Measurements from ENCODE around the gene EDA. TPM values are rescaled to one million over a fixed set of nuclear protein-coding genes. Genes with fewer than 3 reads are reported as not detected.

The EDA gene
- total RNA-seq, 1 experiment from 2014 or later, result 0.15 TPM

GRCh38 chrX:69705818-69706217, 89.9 kb downstream of the EDA start:
- CTCF ChIA-PET, result no interaction called here
- no peaks in the 10 kb centered on the region for H4K20me1 ChIP-seq (ENCODE audit: low read length)
- H3K9me3 ChIP-seq (ENCODE audit: low read length), result no peaks in the 10 kb centered on the region
- no peaks in the 10 kb centered on the region for H3K27me3 ChIP-seq (ENCODE audit: low read length)
- H3K27ac ChIP-seq (ENCODE audit: low read length), result no peak overlapping the region
- no peaks in the 10 kb centered on the region for H3F3A ChIP-seq (ENCODE audit: low read length, unreplicated experiment)
- no peaks in the 10 kb centered on the region for H3K79me2 ChIP-seq (ENCODE audit: low read length)
- intact Hi-C loops (cut with micrococcal nuclease), result no loop called here
- no peaks in the 10 kb centered on the region for H3K4me1 ChIP-seq (ENCODE audit: insufficient read depth, low read length)
- H3K4me3 ChIP-seq (ENCODE audit: low read length), result no peak overlapping the region
- ATAC-seq, result no peak
- no peak overlapping the region for H3K9ac ChIP-seq (ENCODE audit: low read length)
- no peaks in the 10 kb centered on the region for H3K36me3 ChIP-seq (ENCODE audit: low read depth, low read length)
- no peak overlapping the region for H2AFZ ChIP-seq (ENCODE audit: low read length)
- POLR2A ChIA-PET (ENCODE audit: unreplicated experiment), result no interaction called here
- H3K4me2 ChIP-seq (ENCODE audit: low read length), result no peak overlapping the region
- no peak for DNase-seq
- no peaks in the 10 kb centered on the region for H3K9me2 ChIP-seq (replicated peaks; ENCODE audit: low read length)
- BruUV-seq (replicated peaks), result no TSS peak
- TF ChIP-seq EZH2phosphoT487 (IDR thresholded peaks at IDR 0.05; ENCODE audit: borderline replicate concordance, low read length) (no peak), EZH2 (IDR thresholded peaks at IDR 0.05; ENCODE audit: low read length, unreplicated experiment) (no peak)
- TF ChIP-seq, protein P1, sequence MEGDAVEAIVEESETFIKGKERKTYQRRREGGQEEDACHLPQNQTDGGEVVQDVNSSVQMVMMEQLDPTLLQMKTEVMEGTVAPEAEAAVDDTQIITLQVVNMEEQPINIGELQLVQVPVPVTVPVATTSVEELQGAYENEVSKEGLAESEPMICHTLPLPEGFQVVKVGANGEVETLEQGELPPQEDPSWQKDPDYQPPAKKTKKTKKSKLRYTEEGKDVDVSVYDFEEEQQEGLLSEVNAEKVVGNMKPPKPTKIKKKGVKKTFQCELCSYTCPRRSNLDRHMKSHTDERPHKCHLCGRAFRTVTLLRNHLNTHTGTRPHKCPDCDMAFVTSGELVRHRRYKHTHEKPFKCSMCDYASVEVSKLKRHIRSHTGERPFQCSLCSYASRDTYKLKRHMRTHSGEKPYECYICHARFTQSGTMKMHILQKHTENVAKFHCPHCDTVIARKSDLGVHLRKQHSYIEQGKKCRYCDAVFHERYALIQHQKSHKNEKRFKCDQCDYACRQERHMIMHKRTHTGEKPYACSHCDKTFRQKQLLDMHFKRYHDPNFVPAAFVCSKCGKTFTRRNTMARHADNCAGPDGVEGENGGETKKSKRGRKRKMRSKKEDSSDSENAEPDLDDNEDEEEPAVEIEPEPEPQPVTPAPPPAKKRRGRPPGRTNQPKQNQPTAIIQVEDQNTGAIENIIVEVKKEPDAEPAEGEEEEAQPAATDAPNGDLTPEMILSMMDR (conservative IDR thresholded peaks at IDR 0.05; ENCODE audit: low read depth, low read length), result no peak

DNA sequence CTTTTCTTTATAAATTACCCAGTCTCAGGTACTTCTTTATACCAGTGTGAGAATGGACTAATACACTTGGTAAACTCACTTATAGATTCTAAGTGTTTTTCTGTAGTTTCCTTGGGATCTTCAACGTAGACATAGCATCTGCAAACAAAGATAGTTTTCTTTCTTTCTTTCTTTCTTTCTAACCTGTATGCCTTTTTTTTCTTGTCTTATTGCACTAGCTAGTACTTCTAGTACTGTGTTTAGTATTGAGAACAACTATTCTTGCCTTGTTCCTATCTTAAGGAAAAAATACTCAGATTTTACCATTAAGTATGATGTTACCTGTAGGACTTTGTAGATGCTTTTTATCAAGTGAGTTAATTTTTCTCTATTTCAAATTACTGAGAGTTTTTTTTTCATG, 102.2 kb downstream of the EDA start:
- H3K79me2 ChIP-seq (ENCODE audit: low read length), result no peaks in the 10 kb centered on the region
- no peak overlapping the region for H3K4me3 ChIP-seq (ENCODE audit: low read length)
- no peak for ATAC-seq
- H4K20me1 ChIP-seq (ENCODE audit: low read length), result no peaks in the 10 kb centered on the region
- H3K27ac ChIP-seq (ENCODE audit: low read length), result no peak overlapping the region
- H3K4me2 ChIP-seq (ENCODE audit: low read length), result no peak overlapping the region
- H3K9me2 ChIP-seq (replicated peaks; ENCODE audit: low read length), result no peaks in the 10 kb centered on the region
- TF ChIP-seq, protein P1 (conservative IDR thresholded peaks at IDR 0.05; ENCODE audit: low read depth, low read length), result no peak
- TF ChIP-seq EZH2phosphoT487 (IDR thresholded peaks at IDR 0.05; ENCODE audit: borderline replicate concordance, low read length), result no peak
- no peak for TF ChIP-seq EZH2 (IDR thresholded peaks at IDR 0.05; ENCODE audit: low read length, unreplicated experiment)
- ChIA-PET POLR2A (ENCODE audit: unreplicated experiment) (no interaction called here), CTCF (no interaction called here)
- H3K27me3 ChIP-seq (ENCODE audit: low read length), result no peaks in the 10 kb centered on the region
- no peaks in the 10 kb centered on the region for H3K4me1 ChIP-seq (ENCODE audit: insufficient read depth, low read length)
- no peak overlapping the region for H2AFZ ChIP-seq (ENCODE audit: low read length)
- BruUV-seq (replicated peaks), result no TSS peak
- H3K9me3 ChIP-seq (ENCODE audit: low read length), result no peaks in the 10 kb centered on the region
- no peak overlapping the region for H3K9ac ChIP-seq (ENCODE audit: low read length)
- intact Hi-C loops (cut with micrococcal nuclease), result no loop called here
- H3F3A ChIP-seq (ENCODE audit: low read length, unreplicated experiment), result no peaks in the 10 kb centered on the region
- DNase-seq, result no peak
- H3K36me3 ChIP-seq (ENCODE audit: low read depth, low read length), result no peaks in the 10 kb centered on the region

DNA sequence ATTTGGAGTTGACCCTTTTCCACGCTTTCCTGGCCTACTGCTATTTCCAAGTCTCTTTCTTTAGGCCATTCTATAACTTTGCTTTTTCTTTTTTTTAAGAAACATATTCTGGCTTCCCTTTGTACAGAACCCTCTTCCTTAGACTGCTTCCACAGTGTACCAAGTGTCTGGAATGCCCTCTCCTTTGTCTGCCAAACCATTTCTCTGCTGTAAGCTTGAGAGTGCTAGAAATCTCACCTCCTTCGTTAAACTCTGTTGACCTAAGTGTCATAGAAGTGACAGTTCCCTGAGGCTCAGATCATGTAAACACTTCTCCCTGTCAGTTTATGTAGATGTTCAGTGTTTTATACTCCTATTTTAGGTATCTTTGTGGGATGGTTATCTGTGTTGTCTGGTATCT, 108.4 kb downstream of the EDA start:
- ATAC-seq (no peak), DNase-seq (no peak)
- H3F3A ChIP-seq (ENCODE audit: low read length, unreplicated experiment), result no peaks in the 10 kb centered on the region
- no peaks in the 10 kb centered on the region for H3K27me3 ChIP-seq (ENCODE audit: low read length)
- no peak overlapping the region for H3K4me2 ChIP-seq (ENCODE audit: low read length)
- POLR2A ChIA-PET (ENCODE audit: unreplicated experiment), result no interaction called here
- no peaks in the 10 kb centered on the region for H4K20me1 ChIP-seq (ENCODE audit: low read length)
- no peak overlapping the region for H3K27ac ChIP-seq (ENCODE audit: low read length)
- H3K4me3 ChIP-seq (ENCODE audit: low read length), result no peak overlapping the region
- no TSS peak for BruUV-seq (replicated peaks)
- intact Hi-C loops (cut with micrococcal nuclease), result no loop called here
- H3K9me2 ChIP-seq (replicated peaks; ENCODE audit: low read length), result no peaks in the 10 kb centered on the region
- TF ChIP-seq EZH2 (IDR thresholded peaks at IDR 0.05; ENCODE audit: low read length, unreplicated experiment) (no peak), EZH2phosphoT487 (IDR thresholded peaks at IDR 0.05; ENCODE audit: borderline replicate concordance, low read length) (no peak)
- TF ChIP-seq, protein P1 (conservative IDR thresholded peaks at IDR 0.05; ENCODE audit: low read depth, low read length), result no peak
- H3K9ac ChIP-seq (ENCODE audit: low read length), result no peak overlapping the region
- CTCF ChIA-PET, result no interaction called here
- H3K9me3 ChIP-seq (ENCODE audit: low read length), result no peaks in the 10 kb centered on the region
- no peaks in the 10 kb centered on the region for H3K36me3 ChIP-seq (ENCODE audit: low read depth, low read length)
- no peaks in the 10 kb centered on the region for H3K79me2 ChIP-seq (ENCODE audit: low read length)
- no peaks in the 10 kb centered on the region for H3K4me1 ChIP-seq (ENCODE audit: insufficient read depth, low read length)
- no peak overlapping the region for H2AFZ ChIP-seq (ENCODE audit: low read length)

Data from PC-3 (cell line).